GM18867 (cell line): ENCODE results near the gene CES5A.
"Not testable (repeated sequence)": the region's sequence is repeated elsewhere in the genome, so short reads cannot be mapped to it uniquely, and the experiment has no call there.

Source experiments
- ATAC-seq: cut with Tn5 transposase; IDR thresholded peaks from one replicate; pipeline ENCODE4 v1.9.1; 2021; ENCODE audit warnings: mild to moderate bottlenecking, moderate library complexity; ENCODE audit not compliant: unreplicated experiment

CES5A gene

DNA sequence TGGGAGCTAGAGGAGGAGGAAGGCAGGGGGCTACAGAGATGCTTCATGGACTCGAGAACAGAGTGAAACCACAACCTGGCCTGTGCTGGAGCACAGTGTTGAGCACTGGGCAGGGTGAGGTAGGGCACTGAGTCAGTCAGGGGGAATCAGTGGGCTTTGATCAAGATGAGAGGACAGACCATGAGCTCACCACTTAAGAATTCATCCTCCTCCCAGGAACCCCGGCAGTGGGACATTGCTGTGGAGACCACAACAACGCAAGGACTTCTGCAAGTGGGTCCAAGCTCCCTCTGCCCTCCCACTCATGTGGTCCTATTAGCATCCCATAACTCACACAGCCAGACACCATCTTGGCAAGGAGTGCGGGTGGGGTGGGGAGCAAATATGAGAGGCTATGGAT is 1.7 kb upstream of the CES5A start:
- ATAC-seq = no peak

DNA sequence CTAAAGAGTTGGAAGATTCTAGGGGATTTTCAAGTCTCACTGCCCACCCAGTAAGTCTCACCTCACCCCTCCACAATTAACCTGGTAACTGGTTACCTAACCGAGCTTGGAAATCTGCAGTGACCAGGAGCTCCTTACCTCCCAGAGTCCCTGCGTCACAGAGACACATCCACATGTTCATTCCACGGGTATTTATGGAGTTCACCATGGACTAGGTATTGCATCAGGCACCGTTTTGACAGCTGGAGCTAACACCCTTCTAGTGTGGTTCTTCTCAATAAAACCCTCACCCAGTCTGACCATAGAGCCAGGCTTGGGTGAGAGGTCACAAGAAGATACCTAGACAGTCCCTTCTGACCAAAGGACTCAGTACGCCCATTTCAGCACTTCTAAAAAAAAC is 2.1 kb downstream of the CES5A start:
- ATAC-seq = no peak

- no peak for ATAC-seq
Measured at GRCh38 chr16:55872130-55872529, 3.0 kb downstream of the CES5A start.

DNA sequence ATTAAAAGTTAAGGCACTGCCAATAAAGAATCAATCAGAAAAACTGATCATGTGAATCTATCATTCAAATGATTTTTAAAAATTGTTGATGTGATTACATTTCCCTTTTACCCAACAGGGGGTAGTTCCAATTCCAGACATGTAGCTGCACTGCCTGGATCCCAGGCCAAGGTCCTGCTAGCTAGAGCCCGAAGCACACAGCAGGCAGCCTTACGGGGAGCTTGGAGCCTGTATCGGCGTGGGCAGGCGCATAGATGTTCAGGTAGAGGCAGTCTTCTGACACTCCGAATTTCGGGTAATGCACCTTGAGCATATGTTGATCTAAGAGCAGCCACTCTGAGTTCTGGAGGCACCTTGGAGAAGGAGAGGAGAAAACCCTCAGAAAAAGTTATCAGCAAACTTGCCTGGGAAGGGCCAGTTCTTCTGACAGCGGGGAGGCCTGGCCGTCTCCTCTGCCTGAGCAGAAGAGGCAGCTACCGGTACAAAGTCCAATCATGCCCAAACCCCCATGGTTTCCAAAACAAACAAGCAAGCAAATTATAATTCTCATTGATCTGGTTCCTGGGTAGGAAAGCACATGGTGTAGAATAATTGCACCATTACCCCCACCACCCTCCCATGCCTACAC is 3.6 kb downstream of the CES5A start:
- ATAC-seq = no peak

DNA sequence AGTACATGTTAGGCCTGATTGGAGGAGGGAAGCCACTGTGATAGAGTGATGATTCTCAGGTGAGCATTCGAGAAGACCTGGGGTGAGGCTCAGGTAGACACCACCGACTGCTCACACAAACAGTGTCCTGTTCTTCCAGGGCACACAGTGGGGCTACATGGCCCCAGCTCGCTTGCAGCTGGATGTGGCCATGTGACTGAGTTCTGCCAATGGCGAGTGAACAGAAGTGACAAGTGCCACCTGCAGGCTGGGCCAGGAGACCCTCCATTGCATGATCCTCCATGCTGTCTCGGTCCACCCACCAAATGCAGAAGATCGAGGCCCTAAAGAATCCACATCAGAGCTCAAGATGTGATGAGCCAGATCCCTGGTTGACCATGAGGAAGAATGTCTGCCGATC is 6.2 kb downstream of the CES5A start:
- no peak for ATAC-seq

GRCh38 chr16:55868137-55868536 is 7.0 kb downstream of the CES5A start:
- no peak for ATAC-seq

GRCh38 chr16:55861288-55861687 is 13.9 kb downstream of the CES5A start:
- ATAC-seq = no peak

- ATAC-seq = not testable (repeated sequence)
Measured at GRCh38 chr16:55857650-55858049, 17.5 kb downstream of the CES5A start.

GRCh38 chr16:55856950-55857349 is 18.2 kb downstream of the CES5A start:
- ATAC-seq = no peak

DNA sequence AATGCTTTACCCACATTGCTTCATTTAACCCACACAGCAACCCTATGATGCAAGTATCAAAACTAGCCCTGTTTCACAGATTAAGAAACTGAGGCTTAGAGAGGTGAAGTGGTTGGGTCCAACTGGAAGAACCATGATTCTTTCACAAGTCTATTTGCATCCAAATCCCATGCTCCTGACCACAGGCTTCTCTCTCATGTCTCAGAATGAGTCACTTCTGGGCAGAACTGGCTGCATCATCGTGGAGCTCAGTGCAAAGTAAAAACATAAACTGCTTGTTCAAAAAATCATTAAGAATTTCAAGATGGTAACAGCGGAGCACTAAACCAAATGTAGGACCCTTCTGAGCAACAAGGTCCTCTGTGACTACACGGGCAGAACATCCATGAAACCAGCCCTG is 22.1 kb downstream of the CES5A start:
- no peak for ATAC-seq

DNA sequence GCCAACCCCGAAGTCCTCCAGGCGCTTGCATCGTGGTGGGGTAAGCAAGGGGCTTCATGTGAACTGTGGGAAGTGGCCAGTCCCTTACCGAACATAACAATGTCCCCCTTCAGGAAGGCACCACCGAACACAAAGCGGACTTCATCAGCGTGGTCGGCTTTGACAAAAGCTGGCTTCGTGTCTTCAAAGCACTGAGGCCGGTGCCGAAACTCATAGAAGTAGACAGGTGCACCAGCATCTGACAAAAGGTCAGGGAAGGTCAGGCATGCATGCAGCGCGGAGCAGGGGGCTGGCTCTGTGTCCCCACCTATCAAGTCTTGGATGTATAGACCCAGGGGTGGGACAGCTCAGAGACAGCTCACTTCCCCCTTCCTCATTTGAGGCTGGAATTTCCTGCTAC is 25.6 kb downstream of the CES5A start:
- ATAC-seq = no peak

GRCh38 chr16:55846598-55847346 is 28.4 kb downstream of the CES5A start:
- no peak for ATAC-seq

DNA sequence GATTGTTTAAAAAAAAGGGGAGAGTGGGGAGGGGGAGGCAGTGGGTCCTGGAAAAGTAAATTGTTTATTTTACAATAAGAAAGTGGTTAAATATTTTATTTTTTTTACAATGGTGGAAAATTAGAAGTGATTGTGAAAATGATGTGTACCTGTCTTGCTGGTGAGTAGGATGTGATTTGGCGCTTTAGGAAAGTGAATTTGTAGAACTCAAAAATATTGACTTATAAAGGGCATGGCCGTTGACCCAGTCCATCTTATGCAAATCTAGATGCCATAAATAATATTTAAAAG is 32.1 kb downstream of the CES5A start:
- ATAC-seq = no peak

GRCh38 chr16:55842369-55843104 is 32.6 kb downstream of the CES5A start:
- ATAC-seq = no peak

DNA sequence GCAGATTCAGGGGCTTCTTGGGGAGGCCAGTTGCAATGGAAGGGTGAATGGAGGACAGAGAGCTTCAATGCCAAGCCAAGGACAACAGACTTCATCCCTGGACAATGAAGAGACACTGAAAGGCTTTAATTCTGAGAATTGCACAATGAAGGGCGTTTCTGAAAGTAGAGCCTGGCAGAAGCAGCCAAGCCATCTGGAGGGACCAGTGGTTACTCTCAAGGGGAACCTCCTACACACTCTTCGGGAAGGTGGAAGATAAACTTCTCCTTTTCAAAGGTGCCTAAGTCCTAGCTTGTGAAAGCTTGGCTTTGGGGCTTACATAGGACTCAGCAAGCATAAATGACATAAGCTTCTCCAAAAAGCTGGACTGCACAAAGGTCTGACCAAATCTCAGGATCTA is 36.1 kb downstream of the CES5A start:
- ATAC-seq = no peak

- ATAC-seq = no peak
Measured at GRCh38 chr16:55836158-55836611, 39.0 kb downstream of the CES5A start.

- ATAC-seq = no peak
Measured at GRCh38 chr16:55835581-55835980, 39.6 kb downstream of the CES5A start.

GRCh38 chr16:55835173-55835572 is 40.0 kb downstream of the CES5A start:
- ATAC-seq = not testable (repeated sequence)

GRCh38 chr16:55834049-55834448 is 41.1 kb downstream of the CES5A start:
- ATAC-seq = peak; percentile 82

- no peak for ATAC-seq
Measured at GRCh38 chr16:55832773-55833691, 42.1 kb downstream of the CES5A start, which contains the start of gene CES1. TSS of gene CES1 (minus strand) at chr16:55833096. CDS start at chr16:55833055, 41 bp downstream.

GRCh38 chr16:55832425-55832772 is 42.8 kb downstream of the CES5A start:
- ATAC-seq = no peak
